ENCODE results near the gene ARHGAP26.
A peak's percentile ranks its signal among the peaks of the same experiment; 100 is the strongest.

The ARHGAP26 gene

GRCh38 chr5:143173139-143173889 lies 403.1 kb downstream of the ARHGAP26 start:
- DNase-seq: no peak

GRCh38 chr5:143174714-143175398 lies 404.7 kb downstream of the ARHGAP26 start:
- no peak for DNase-seq

GRCh38 chr5:143176048-143176447 lies 405.9 kb downstream of the ARHGAP26 start:
- no peak for DNase-seq

GRCh38 chr5:143177263-143177983 lies 407.2 kb downstream of the ARHGAP26 start:
- no peak for DNase-seq

- DNase-seq: no peak
Measured at GRCh38 chr5:143179126-143179740, 409.1 kb downstream of the ARHGAP26 start.

- DNase-seq: no peak
Measured at GRCh38 chr5:143180751-143181150, 410.6 kb downstream of the ARHGAP26 start.

- no peak for DNase-seq
Measured at GRCh38 chr5:143181173-143181572, 411.0 kb downstream of the ARHGAP26 start.

GRCh38 chr5:143182106-143182505 lies 411.9 kb downstream of the ARHGAP26 start:
- no peak for DNase-seq

- DNase-seq: peak; percentile 47 to 52
Measured at GRCh38 chr5:143182901-143183820, 413.0 kb downstream of the ARHGAP26 start.

GRCh38 chr5:143183989-143184388 lies 413.8 kb downstream of the ARHGAP26 start:
- no peak for DNase-seq

GRCh38 chr5:143186623-143187022 lies 416.4 kb downstream of the ARHGAP26 start:
- no peak for DNase-seq

- no peak for DNase-seq
Measured at GRCh38 chr5:143187495-143187894, 417.3 kb downstream of the ARHGAP26 start.

GRCh38 chr5:143188083-143188482 lies 417.9 kb downstream of the ARHGAP26 start:
- no peak for DNase-seq

- DNase-seq: no peak
Measured at GRCh38 chr5:143188692-143189091, 418.5 kb downstream of the ARHGAP26 start.

GRCh38 chr5:143190260-143190810 lies 420.2 kb downstream of the ARHGAP26 start:
- DNase-seq: no peak

GRCh38 chr5:143191720-143192119 lies 421.5 kb downstream of the ARHGAP26 start:
- DNase-seq: no peak

- no peak for DNase-seq
Measured at GRCh38 chr5:143192191-143192900, 422.2 kb downstream of the ARHGAP26 start.

GRCh38 chr5:143194206-143194605 lies 424.0 kb downstream of the ARHGAP26 start:
- DNase-seq: no peak

- no peak for DNase-seq
Measured at GRCh38 chr5:143194713-143195112, 424.5 kb downstream of the ARHGAP26 start.

- DNase-seq: no peak
Measured at GRCh38 chr5:143195491-143195890, 425.3 kb downstream of the ARHGAP26 start.

- DNase-seq: no peak
Measured at GRCh38 chr5:143196601-143197259, 426.6 kb downstream of the ARHGAP26 start.

Data from activated CD4-positive, alpha-beta T cell treated with anti-CD3 and anti-CD28 coated beads for 4 hours (primary cell).